ENCODE data around the gene IDH3G.

DNA sequence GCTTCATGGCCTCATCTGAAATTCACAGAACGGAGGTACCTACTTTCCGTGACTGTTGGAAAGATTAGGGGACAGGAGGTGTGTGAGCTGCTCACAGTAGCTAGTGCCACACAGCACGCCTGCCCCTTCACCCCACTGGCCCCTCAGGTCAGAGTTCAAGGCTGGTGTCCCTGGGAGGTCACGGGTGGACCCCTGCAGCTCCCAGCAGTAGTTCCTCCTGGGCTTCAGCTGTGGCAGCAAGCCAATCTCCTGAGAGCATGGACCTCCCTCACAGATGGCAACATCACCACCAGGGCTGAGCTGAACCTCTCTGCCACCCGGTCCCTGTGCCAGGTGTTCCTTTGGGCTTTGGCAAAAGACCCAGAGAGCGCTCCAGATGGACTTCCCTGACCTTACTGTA lies 1.8 kb downstream of the IDH3G start:
- no peak for TF ChIP-seq GATA2 (IDR thresholded peaks at IDR 0.05; ENCODE audit: low read depth, low read length)
- TF ChIP-seq GATA3 (IDR thresholded peaks at IDR 0.05; ENCODE audit: low read depth, low read length) = no peak
